ENCODE measurements around the gene SLC9A8. TPM values are rescaled to one million over a fixed set of nuclear protein-coding genes. Genes with fewer than 3 reads are reported as not detected.
"Not testable (repeated sequence)": the region's sequence is repeated elsewhere in the genome, so short reads cannot be mapped to it uniquely, and the experiment has no call there.

Gene SLC9A8
- total and polyA plus RNA-seq, 4 donors: 7.8 to 21.1 (median 14.4) TPM

DNA sequence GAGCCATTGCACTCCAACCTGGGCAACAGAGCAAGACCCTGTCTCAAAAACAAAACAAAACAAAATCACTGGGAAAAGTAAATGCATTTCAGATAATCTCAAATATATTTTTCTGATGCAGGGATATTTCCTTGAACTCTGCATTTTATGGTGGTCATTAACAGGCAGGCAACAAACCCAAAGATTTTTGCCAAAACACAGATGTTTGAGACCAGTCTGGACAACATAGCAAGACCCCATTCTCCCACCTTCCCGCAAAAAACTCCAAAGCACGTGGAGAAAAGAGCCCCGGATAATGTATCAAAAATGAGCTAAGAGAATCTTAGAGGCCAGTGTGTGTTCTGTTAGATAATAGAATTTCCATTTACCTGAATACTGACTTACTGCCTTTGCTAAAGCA, 44.3 kb downstream of the SLC9A8 start:
- no peaks in the 10 kb centered on the region for H3K27me3 ChIP-seq (ENCODE audit: control insufficient read depth in 3 of 3, insufficient read depth in 3 of 3, low read length in 2 of 3)
- ATAC-seq (ENCODE audit: insufficient read depth, low FRiP score): no peak
- H3K4me1 ChIP-seq (ENCODE audit: control insufficient read depth in 5 of 5, insufficient read depth in 5 of 5, low read length in 5 of 5): peaks cover 0 to 3% (median 1%) of the 10 kb centered on the region in 5 donors
- 97 to 100% methylated on average over 3 of the region's 3 CpGs for WGBS, 2 donors
- H3K27ac ChIP-seq (ENCODE audit: low read depth in 1 of 2, low read length in 1 of 2): no peak overlapping the region
- H3K36me3 ChIP-seq (ENCODE audit: control insufficient read depth in 4 of 4, insufficient read depth in 4 of 4, low read length in 4 of 4): peaks cover 8 to 31% (median 11%) of the 10 kb centered on the region in 4 donors
- DNase-seq: no peak
- H3K4me3 ChIP-seq: no peak overlapping the region
- H3K9me3 ChIP-seq (ENCODE audit: control insufficient read depth in 4 of 4, insufficient read depth in 3 of 4, low read length in 3 of 4): no peaks in the 10 kb centered on the region
- no peak overlapping the region for H3K9ac ChIP-seq (ENCODE audit: insufficient read depth in 1 of 2, low read length in 2 of 2)
- TF ChIP-seq CTCF (IDR thresholded peaks at IDR 0.05; ENCODE audit: control extremely low read depth, extremely low read depth): no peak

DNA sequence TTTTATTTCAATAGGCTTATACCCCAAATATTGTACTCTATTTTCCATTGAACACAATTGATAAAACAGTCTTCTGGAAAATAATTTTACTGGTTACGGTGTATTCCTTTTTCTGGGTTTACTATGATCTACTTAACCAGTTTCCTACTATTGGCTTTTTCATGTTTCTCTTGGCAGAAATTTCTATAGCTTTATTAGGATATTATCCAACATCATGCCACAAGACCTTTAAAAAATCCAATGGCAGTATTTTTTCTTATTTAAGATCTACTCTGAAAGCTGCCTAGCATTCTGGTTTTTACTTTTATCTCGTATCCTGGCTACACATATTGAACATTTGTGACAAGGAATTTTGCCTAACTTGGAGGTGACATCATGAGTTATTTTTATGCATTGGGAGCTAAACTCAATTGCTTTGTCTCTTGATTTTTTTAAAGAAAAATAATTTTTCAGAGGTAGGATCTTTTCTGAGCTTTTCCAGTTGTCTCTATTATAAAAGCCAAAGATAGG, 45.5 kb downstream of the SLC9A8 start:
- peaks cover 8 to 27% (median 11%) of the 10 kb centered on the region in 4 donors for H3K36me3 ChIP-seq (ENCODE audit: control insufficient read depth in 4 of 4, insufficient read depth in 4 of 4, low read length in 4 of 4)
- no peaks in the 10 kb centered on the region for H3K9me3 ChIP-seq (ENCODE audit: control insufficient read depth in 4 of 4, insufficient read depth in 3 of 4, low read length in 3 of 4)
- DNase-seq (no peak), ATAC-seq (ENCODE audit: insufficient read depth, low FRiP score) (no peak)
- no peaks in the 10 kb centered on the region for H3K27me3 ChIP-seq (ENCODE audit: control insufficient read depth in 3 of 3, insufficient read depth in 3 of 3, low read length in 2 of 3)
- no peak for TF ChIP-seq CTCF (IDR thresholded peaks at IDR 0.05; ENCODE audit: control extremely low read depth, extremely low read depth)
- 95 to 97% methylated on average over 2 of the region's 2 CpGs for WGBS, 2 donors
- H3K4me3 ChIP-seq: no peak overlapping the region
- no peak overlapping the region for H3K9ac ChIP-seq (ENCODE audit: insufficient read depth in 1 of 2, low read length in 2 of 2)
- no peaks in the 10 kb centered on the region for H3K4me1 ChIP-seq (ENCODE audit: control insufficient read depth in 5 of 5, insufficient read depth in 5 of 5, low read length in 5 of 5)
- no peak overlapping the region for H3K27ac ChIP-seq (ENCODE audit: low read depth in 1 of 2, low read length in 1 of 2)

- no peak for ATAC-seq (ENCODE audit: insufficient read depth, low FRiP score)
- no peak for TF ChIP-seq CTCF (IDR thresholded peaks at IDR 0.05; ENCODE audit: control extremely low read depth, extremely low read depth)
Measured at GRCh38 chr20:49859011-49859410, 46.4 kb downstream of the SLC9A8 start.

DNA sequence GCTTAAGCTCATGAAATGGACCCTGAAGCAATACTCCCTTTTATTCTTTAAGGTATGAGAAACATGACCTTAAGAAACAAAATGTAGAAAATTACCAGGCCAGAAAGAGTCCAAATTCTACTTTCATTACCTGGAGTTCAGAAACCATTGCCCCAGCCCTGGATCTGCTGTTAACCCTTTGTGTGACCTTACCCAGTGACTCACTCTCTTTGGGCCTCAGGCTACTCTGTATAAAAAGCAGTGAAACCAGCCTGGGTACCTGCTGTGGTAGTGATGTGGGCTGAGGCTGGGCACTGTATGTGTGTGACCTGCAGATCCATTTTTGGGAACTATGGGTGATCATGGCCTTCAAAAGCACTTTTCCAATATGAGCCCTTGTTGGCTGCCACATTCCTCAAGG, 47.2 kb downstream of the SLC9A8 start:
- H3K4me1 ChIP-seq (ENCODE audit: control insufficient read depth in 5 of 5, insufficient read depth in 5 of 5, low read length in 5 of 5): no peaks in the 10 kb centered on the region
- DNase-seq (no peak), ATAC-seq (ENCODE audit: insufficient read depth, low FRiP score) (no peak)
- no peak overlapping the region for H3K9ac ChIP-seq (ENCODE audit: insufficient read depth in 1 of 2, low read length in 2 of 2)
- H3K4me3 ChIP-seq: no peak overlapping the region
- H3K27me3 ChIP-seq (ENCODE audit: control insufficient read depth in 3 of 3, insufficient read depth in 3 of 3, low read length in 2 of 3): no peaks in the 10 kb centered on the region
- H3K36me3 ChIP-seq (ENCODE audit: control insufficient read depth in 4 of 4, insufficient read depth in 4 of 4, low read length in 4 of 4): peaks cover 17 to 22% (median 19%) of the 10 kb centered on the region in 4 donors
- no peaks in the 10 kb centered on the region for H3K9me3 ChIP-seq (ENCODE audit: control insufficient read depth in 4 of 4, insufficient read depth in 3 of 4, low read length in 3 of 4)
- no peak overlapping the region for H3K27ac ChIP-seq (ENCODE audit: low read depth in 1 of 2, low read length in 1 of 2)
- no peak for TF ChIP-seq CTCF (IDR thresholded peaks at IDR 0.05; ENCODE audit: control extremely low read depth, extremely low read depth)

More at GRCh38 chr20:49859011-49859410, 46.4 kb downstream of the SLC9A8 start:
- no peak overlapping the region for H3K27ac ChIP-seq (ENCODE audit: low read depth in 1 of 2, low read length in 1 of 2)
- WGBS, 2 donors: 90 to 97% methylated on average over 6 of the region's 6 CpGs
- no peaks in the 10 kb centered on the region for H3K4me1 ChIP-seq (ENCODE audit: control insufficient read depth in 5 of 5, insufficient read depth in 5 of 5, low read length in 5 of 5)
- no peak for DNase-seq
- no peaks in the 10 kb centered on the region for H3K9me3 ChIP-seq (ENCODE audit: control insufficient read depth in 4 of 4, insufficient read depth in 3 of 4, low read length in 3 of 4)
- H3K9ac ChIP-seq (ENCODE audit: insufficient read depth in 1 of 2, low read length in 2 of 2): no peak overlapping the region
- H3K36me3 ChIP-seq (ENCODE audit: control insufficient read depth in 4 of 4, insufficient read depth in 4 of 4, low read length in 4 of 4): peaks cover 11 to 20% (median 13%) of the 10 kb centered on the region in 4 donors
- no peak overlapping the region for H3K4me3 ChIP-seq
- H3K27me3 ChIP-seq (ENCODE audit: control insufficient read depth in 3 of 3, insufficient read depth in 3 of 3, low read length in 2 of 3): no peaks in the 10 kb centered on the region

DNA sequence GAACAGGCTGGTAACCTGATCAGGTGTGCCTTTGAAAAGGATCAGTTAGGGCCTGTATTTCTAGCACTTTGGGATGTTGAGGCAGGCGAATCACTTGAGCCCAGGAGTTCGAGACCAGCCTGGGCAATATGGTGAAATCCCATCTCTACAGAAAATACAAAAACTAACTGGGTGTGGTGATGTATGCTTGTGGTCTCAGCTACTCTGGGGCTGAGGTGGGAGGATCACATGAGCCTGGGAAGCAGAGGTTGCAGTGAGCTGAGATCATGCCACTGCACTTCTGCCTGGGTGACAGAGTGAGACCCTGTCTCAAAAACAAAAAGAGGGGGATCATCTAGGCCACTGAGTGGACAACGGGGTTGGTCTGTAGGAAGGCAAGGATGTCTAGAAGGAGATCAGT, 48.6 kb downstream of the SLC9A8 start:
- H3K4me1 ChIP-seq (ENCODE audit: control insufficient read depth in 5 of 5, insufficient read depth in 5 of 5, low read length in 5 of 5); H3K27me3 ChIP-seq (ENCODE audit: control insufficient read depth in 3 of 3, insufficient read depth in 3 of 3, low read length in 2 of 3); DNase-seq; H3K4me3 ChIP-seq; H3K9ac ChIP-seq (ENCODE audit: insufficient read depth in 1 of 2, low read length in 2 of 2); ATAC-seq (ENCODE audit: insufficient read depth, low FRiP score); H3K9me3 ChIP-seq (ENCODE audit: control insufficient read depth in 4 of 4, insufficient read depth in 3 of 4, low read length in 3 of 4); H3K27ac ChIP-seq (ENCODE audit: low read depth in 1 of 2, low read length in 1 of 2): not testable (repeated sequence)
- WGBS, 2 donors: 93% methylated on average over 3 of the region's 3 CpGs
- H3K36me3 ChIP-seq (ENCODE audit: control insufficient read depth in 4 of 4, insufficient read depth in 4 of 4, low read length in 4 of 4): peaks cover 19 to 26% (median 21%) of the 10 kb centered on the region in 4 donors
